Measurements from ENCODE around the gene C14orf93.

The C14orf93 gene

GRCh38 chr14:22984959-22985658 lies 24.8 kb downstream of the C14orf93 start:
- TF ChIP-seq PKNOX1 (IDR thresholded peaks at IDR 0.05) (no peak), NFRKB (IDR thresholded peaks at IDR 0.05) (no peak), HDGF (IDR thresholded peaks at IDR 0.05; ENCODE audit: borderline replicate concordance) (no peak), FOXA1 (IDR thresholded peaks at IDR 0.05) (no peak), FOXK2 (IDR thresholded peaks at IDR 0.05) (no peak), TARDBP (IDR thresholded peaks at IDR 0.05) (no peak), ZNF384 (IDR thresholded peaks at IDR 0.05) (no peak), LEF1 (IDR thresholded peaks at IDR 0.05; ENCODE audit: borderline replicate concordance) (no peak)
- CTCF ChIA-PET: interaction anchor here (1.7 to 7.0 kb wide), 6 partner anchors 10 to 83 kb away, joined by 10 to 159 read pairs (median 34); partner anchors contain the start of gene CDH24
- DNase-seq (ENCODE audit: extremely low spot score): no peak
- POLR2A ChIA-PET: interaction anchor here (1.3 to 6.1 kb wide), 4 partner anchors 10 to 28 kb away, joined by 4 to 56 read pairs (median 18); partner anchors contain the start of gene HAUS4

- DNase-seq (ENCODE audit: extremely low spot score): peak; percentile 86
Measured at GRCh38 chr14:22982477-22983245, 27.3 kb downstream of the C14orf93 start, which contains the start of gene AJUBA. AJUBA (minus strand) TSS chr14:22982551; CDS start chr14:22982266, 285 bp downstream.

GRCh38 chr14:22981876-22982476 lies 28.0 kb downstream of the C14orf93 start:
- no peak for TF ChIP-seq SP1 (IDR thresholded peaks at IDR 0.05)
- no peak for TF ChIP-seq ARNT (IDR thresholded peaks at IDR 0.05)
- TF ChIP-seq TARDBP (IDR thresholded peaks at IDR 0.05): no peak
- TF ChIP-seq FOXK2 (IDR thresholded peaks at IDR 0.05): no peak
- no peak for TF ChIP-seq ZNF384 (IDR thresholded peaks at IDR 0.05)
- no peak for TF ChIP-seq LEF1 (IDR thresholded peaks at IDR 0.05; ENCODE audit: borderline replicate concordance)
- TF ChIP-seq SUZ12 (IDR thresholded peaks at IDR 0.05): no peak
- TF ChIP-seq ELF4 (IDR thresholded peaks at IDR 0.05): no peak
- ChIA-PET POLR2A (interaction anchor here (0.6 to 6.1 kb wide), 18 partner anchors 8 to 425 kb away, joined by 3 to 56 read pairs (median 4); partner anchors contain the start of genes ACIN1, C14orf119, HAUS4 and PRMT5), CTCF (interaction anchor here (0.9 to 7.0 kb wide), 6 partner anchors 9 to 425 kb away, joined by 3 to 159 read pairs (median 6); partner anchors contain the start of gene CDH24)
- DNase-seq (ENCODE audit: extremely low spot score): no peak

More at GRCh38 chr14:22982477-22983245, 27.3 kb downstream of the C14orf93 start, which contains the start of gene AJUBA:
- TF ChIP-seq FOXA1 (IDR thresholded peaks at IDR 0.05) (no peak), PKNOX1 (IDR thresholded peaks at IDR 0.05) (no peak), FOXK2 (IDR thresholded peaks at IDR 0.05) (no peak), BHLHE40 (IDR thresholded peaks at IDR 0.05; ENCODE audit: borderline replicate concordance) (no peak), ARNT (IDR thresholded peaks at IDR 0.05) (peak; percentile 57), L3MBTL2 (conservative IDR thresholded peaks at IDR 0.05) (peak; percentile 88), FOXM1 (IDR thresholded peaks at IDR 0.05; ENCODE audit: borderline replicate concordance) (peak; percentile 55; the same call in 1 of the 2 replicates), HDGF (IDR thresholded peaks at IDR 0.05; ENCODE audit: borderline replicate concordance) (no peak), SUZ12 (IDR thresholded peaks at IDR 0.05) (no peak), SP1 (IDR thresholded peaks at IDR 0.05) (no peak), CTBP1 (IDR thresholded peaks at IDR 0.05; ENCODE audit: borderline replicate concordance) (peak; percentile 76; the same call in 1 of the 2 replicates), ELF4 (IDR thresholded peaks at IDR 0.05) (no peak), TARDBP (IDR thresholded peaks at IDR 0.05) (peak; percentile 89), ZNF384 (IDR thresholded peaks at IDR 0.05) (no peak), LEF1 (IDR thresholded peaks at IDR 0.05; ENCODE audit: borderline replicate concordance) (no peak), NFRKB (IDR thresholded peaks at IDR 0.05) (no peak)
- ChIA-PET POLR2A (interaction anchor here (0.6 to 6.1 kb wide), 17 partner anchors 9 to 426 kb away, joined by 3 to 56 read pairs (median 4); partner anchors contain the start of genes HAUS4, PRMT5 and PSMB5), CTCF (interaction anchor here (0.9 to 7.0 kb wide), 4 partner anchors 10 to 74 kb away, joined by 3 to 159 read pairs (median 22); partner anchors contain the start of gene CDH24)

GRCh38 chr14:22981090-22981875 lies 28.7 kb downstream of the C14orf93 start:
- DNase-seq (ENCODE audit: extremely low spot score): no peak
- CTCF ChIA-PET: interaction anchor here (1.0 to 7.0 kb wide), 5 partner anchors 9 to 425 kb away, joined by 3 to 159 read pairs (median 7); partner anchors contain the start of gene CDH24
- TF ChIP-seq FOXM1 (IDR thresholded peaks at IDR 0.05; ENCODE audit: borderline replicate concordance) (no peak), SUZ12 (IDR thresholded peaks at IDR 0.05) (no peak), HDGF (IDR thresholded peaks at IDR 0.05; ENCODE audit: borderline replicate concordance) (no peak), LEF1 (IDR thresholded peaks at IDR 0.05; ENCODE audit: borderline replicate concordance) (no peak), SP1 (IDR thresholded peaks at IDR 0.05) (no peak)
- POLR2A ChIA-PET: interaction anchor here (0.6 to 6.1 kb wide), 14 partner anchors 7 to 425 kb away, joined by 3 to 56 read pairs (median 8); partner anchors contain the start of genes ACIN1, C14orf119, HAUS4 and PRMT5

- CTCF ChIA-PET: interaction anchor here (1.4 kb wide), 1 partner anchor 50 kb away, joined by 3 read pairs; no protein-coding TSS in a partner anchor
- POLR2A ChIA-PET: interaction anchor here (1.0 to 4.2 kb wide), 6 partner anchors 15 to 115 kb away, joined by 4 to 29 read pairs (median 18); partner anchors contain the start of genes HAUS4 and PRMT5
- DNase-seq (ENCODE audit: extremely low spot score): peak; percentile 36
- no peak for TF ChIP-seq FOXK2 (IDR thresholded peaks at IDR 0.05)
Measured at GRCh38 chr14:22980672-22981089, 29.3 kb downstream of the C14orf93 start.
